HEK293 (cell line): ENCODE measurements around the gene MAZ.

Experiments used
- CTCF ChIA-PET: fragments of 350-600 bp; formaldehyde crosslinking; extraction: SDS; loops from one replicate; lab custom pipeline; 2021; ENCODE audit warnings: antibody characterized with exemption; lab: Yijun Ruan, JAX
- POLR2A ChIA-PET: fragments of 300-600 bp; formaldehyde crosslinking; extraction: SDS; loops from one replicate; lab custom pipeline; 2020; ENCODE audit warnings: antibody characterized with exemption, inconsistent platforms; lab: Yijun Ruan, JAX
- H3K27ac ChIP-seq: fragments of 200-500 bp; sonication (Bioruptor generic); 2 replicates; pipeline ENCODE4 v1.5.1; 2014; ENCODE audit warnings: low read depth, low read length, control low read depth, inconsistent platforms; ENCODE audit errors: extremely low read depth
- H3K36me3 ChIP-seq, 2 experiments: fragments of 200-500 bp in 1 of 2; sonication (Bioruptor generic) in 1 of 2; 1 replicate in 1 of 2; 2 replicates in 1 of 2; pipeline ENCODE4 v1.5.1; 2014 to 2017; ENCODE audit warnings: inconsistent platforms in 2 of 2, low read length in 2 of 2; ENCODE audit not compliant: control insufficient read depth in 2 of 2, insufficient read depth in 1 of 2
- H3K4me1 ChIP-seq: fragments of 200-500 bp; sonication (Bioruptor generic); 2 replicates; pipeline ENCODE4 v1.5.1; 2014; ENCODE audit warnings: mild to moderate bottlenecking, low read length, inconsistent platforms; ENCODE audit not compliant: control insufficient read depth, insufficient read depth
- H3K4me3 ChIP-seq: 2 replicates; pipeline ENCODE4 v1.5.1; 2011; ENCODE audit warnings: low read depth, mild to moderate bottlenecking, control low read depth, low read length, moderate library complexity
- H3K9me3 ChIP-seq: fragments of 200-500 bp; sonication (Bioruptor generic); 2 replicates; pipeline ENCODE4 v1.5.1; 2014; ENCODE audit warnings: low read depth, low read length, inconsistent platforms; ENCODE audit not compliant: control insufficient read depth, insufficient read depth
- FEZF1 ChIP-seq: fragments of 450-650 bp; formaldehyde crosslinking; IDR thresholded peaks from 2 replicates; pipeline ENCODE4 v1.5.1; 2016; ENCODE audit warnings: missing biosample characterization, missing genetic modification characterization
- HOXA7 ChIP-seq: sonication (generic); formaldehyde crosslinking; IDR thresholded peaks from 2 replicates; pipeline ENCODE4 v1.8.1; 2022; ENCODE audit warnings: missing genetic modification reagents, borderline replicate concordance
- OVOL3 ChIP-seq: fragments of 450-650 bp; formaldehyde crosslinking; IDR thresholded peaks from 2 replicates; pipeline ENCODE4 v1.5.1; 2016; ENCODE audit warnings: missing biosample characterization, missing genetic modification characterization
- SETDB1 ChIP-seq: IDR thresholded peaks from one replicate; pipeline ENCODE4 v1.6.1; 2017; ENCODE audit warnings: mild to moderate bottlenecking, low read length, moderate library complexity, mixed read lengths; ENCODE audit not compliant: insufficient read length
- SP7 ChIP-seq: fragments of 450-650 bp; formaldehyde crosslinking; IDR thresholded peaks from 2 replicates; pipeline ENCODE4 v1.5.1; 2016; ENCODE audit warnings: missing biosample characterization, missing genetic modification characterization
- TRIM28 ChIP-seq: IDR thresholded peaks from 2 replicates; pipeline ENCODE4 v1.6.1; 2011; ENCODE audit warnings: low read length, control low read depth, borderline replicate concordance
- ZBTB21 ChIP-seq: fragments of 450-650 bp; formaldehyde crosslinking; IDR thresholded peaks from 2 replicates; pipeline ENCODE4 v1.5.1; 2017; ENCODE audit warnings: missing biosample characterization, missing genetic modification characterization
- ZEB2 ChIP-seq: fragments of 450-650 bp; formaldehyde crosslinking; IDR thresholded peaks from 2 replicates; pipeline ENCODE4 v1.5.1; 2016; ENCODE audit warnings: missing biosample characterization, missing genetic modification characterization
- ZNF10 ChIP-seq: fragments of 450-650 bp; formaldehyde crosslinking; IDR thresholded peaks from 2 replicates; pipeline ENCODE4 v1.5.1; 2017; ENCODE audit warnings: missing biosample characterization, missing genetic modification characterization
- ZNF133 ChIP-seq: fragments of 450-650 bp; formaldehyde crosslinking; IDR thresholded peaks from 2 replicates; pipeline ENCODE4 v1.5.1; 2016; ENCODE audit warnings: missing biosample characterization, missing genetic modification characterization
- ZNF174 ChIP-seq: fragments of 450-650 bp; formaldehyde crosslinking; IDR thresholded peaks from 2 replicates; pipeline ENCODE4 v1.5.0; 2017; ENCODE audit warnings: missing biosample characterization, mild to moderate bottlenecking, missing genetic modification characterization
- ZNF202 ChIP-seq: fragments of 450-650 bp; formaldehyde crosslinking; IDR thresholded peaks from 2 replicates; pipeline ENCODE4 v1.5.1; 2016; ENCODE audit warnings: missing biosample characterization, missing genetic modification characterization, borderline replicate concordance
- ZNF366 ChIP-seq: fragments of 450-650 bp; formaldehyde crosslinking; conservative IDR thresholded peaks from 2 replicates; pipeline ENCODE4 v1.5.1; 2016; ENCODE audit warnings: missing biosample characterization, missing genetic modification characterization
- ZNF48 ChIP-seq: fragments of 450-650 bp; formaldehyde crosslinking; IDR thresholded peaks from 2 replicates; pipeline ENCODE4 v1.5.1; 2016; ENCODE audit warnings: missing biosample characterization, missing genetic modification characterization
- ZNF560 ChIP-seq: fragments of 450-650 bp; formaldehyde crosslinking; IDR thresholded peaks from 2 replicates; pipeline ENCODE4 v1.5.1; 2017; ENCODE audit warnings: missing biosample characterization, missing genetic modification characterization, borderline replicate concordance
- ZNF561 ChIP-seq: fragments of 450-650 bp; IDR thresholded peaks from 2 replicates; pipeline ENCODE4 v1.5.1; 2018; ENCODE audit warnings: missing biosample characterization, missing genetic modification characterization, borderline replicate concordance
- ZNF776 ChIP-seq: fragments of 450-650 bp; formaldehyde crosslinking; IDR thresholded peaks from 2 replicates; pipeline ENCODE4 v1.5.0; 2017; ENCODE audit warnings: missing biosample characterization, missing genetic modification characterization, borderline replicate concordance
- ZSCAN16 ChIP-seq: fragments of 450-650 bp; formaldehyde crosslinking; IDR thresholded peaks from 2 replicates; pipeline ENCODE4 v1.5.1; 2016; ENCODE audit warnings: missing biosample characterization, missing genetic modification characterization
- TF ChIP-seq, protein P1 (sequence below): fragments of 450-650 bp; IDR thresholded peaks from 2 replicates; pipeline ENCODE4 v1.5.1; 2018; ENCODE audit warnings: missing biosample characterization, missing genetic modification characterization
- TF ChIP-seq, protein P2 (sequence below): fragments of 450-650 bp; formaldehyde crosslinking; IDR thresholded peaks from 2 replicates; pipeline ENCODE4 v1.5.1; 2016; ENCODE audit warnings: missing biosample characterization, missing genetic modification characterization
- TF ChIP-seq, protein P3 (sequence below): fragments of 450-650 bp; formaldehyde crosslinking; IDR thresholded peaks from 2 replicates; pipeline ENCODE4 v1.5.1; 2017; ENCODE audit warnings: missing biosample characterization, mild to moderate bottlenecking, missing genetic modification characterization, moderate library complexity
- TF ChIP-seq, protein P4 (sequence below): fragments of 450-650 bp; formaldehyde crosslinking; IDR thresholded peaks from 2 replicates; pipeline ENCODE4 v1.5.0; 2017; ENCODE audit warnings: missing biosample characterization, missing genetic modification characterization, borderline replicate concordance

Gene MAZ

DNA sequence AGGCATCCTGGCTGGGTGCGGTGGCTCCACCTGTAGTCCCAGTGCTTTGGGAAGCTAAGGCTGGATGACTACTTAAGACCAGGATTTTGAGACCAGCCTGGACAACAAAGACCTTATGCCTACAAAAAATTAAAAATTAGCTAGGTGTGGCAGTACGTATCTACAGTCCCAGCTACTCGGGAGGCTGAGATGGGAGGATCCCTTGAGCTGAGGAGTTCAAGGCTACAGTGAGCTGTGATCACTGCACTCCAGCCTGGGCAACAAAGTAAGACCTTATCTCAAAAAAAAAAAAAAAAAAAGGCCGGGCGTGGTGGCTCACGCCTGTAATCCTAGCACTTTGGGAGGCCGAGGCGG lies 20.0 kb downstream of the MAZ start:
- Histone ChIP-seq H3K27ac (no peak overlapping the region), H3K36me3 (no peaks in the 10 kb centered on the region; a peak in 1 of 3 replicates), H3K9me3 (no peaks in the 10 kb centered on the region), H3K4me1 (no peaks in the 10 kb centered on the region), H3K4me3 (no peak overlapping the region)
- ChIA-PET CTCF (interaction anchor here (0.6 to 6.1 kb wide), 6 partner anchors 10 to 249 kb away, joined by 3 to 36 read pairs (median 3); partner anchors contain the start of genes PAGR1, PPP4C and PRRT2), POLR2A (interaction anchor here (0.8 to 1.7 kb wide), 4 partner anchors 10 to 22 kb away, joined by 3 to 8 read pairs (median 4); partner anchors contain the start of genes PAGR1 and PRRT2)
- TF ChIP-seq HOXA7 = no peak
- TF ChIP-seq ZNF48 = no peak
- no peak for TF ChIP-seq ZNF561 (tag by site-specific recombination)
- TF ChIP-seq SP7 (tag by site-specific recombination) = no peak
- TF ChIP-seq, protein P1, sequence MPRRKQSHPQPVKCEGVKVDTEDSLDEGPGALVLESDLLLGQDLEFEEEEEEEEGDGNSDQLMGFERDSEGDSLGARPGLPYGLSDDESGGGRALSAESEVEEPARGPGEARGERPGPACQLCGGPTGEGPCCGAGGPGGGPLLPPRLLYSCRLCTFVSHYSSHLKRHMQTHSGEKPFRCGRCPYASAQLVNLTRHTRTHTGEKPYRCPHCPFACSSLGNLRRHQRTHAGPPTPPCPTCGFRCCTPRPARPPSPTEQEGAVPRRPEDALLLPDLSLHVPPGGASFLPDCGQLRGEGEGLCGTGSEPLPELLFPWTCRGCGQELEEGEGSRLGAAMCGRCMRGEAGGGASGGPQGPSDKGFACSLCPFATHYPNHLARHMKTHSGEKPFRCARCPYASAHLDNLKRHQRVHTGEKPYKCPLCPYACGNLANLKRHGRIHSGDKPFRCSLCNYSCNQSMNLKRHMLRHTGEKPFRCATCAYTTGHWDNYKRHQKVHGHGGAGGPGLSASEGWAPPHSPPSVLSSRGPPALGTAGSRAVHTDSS (tag by site-specific recombination) = no peak

DNA sequence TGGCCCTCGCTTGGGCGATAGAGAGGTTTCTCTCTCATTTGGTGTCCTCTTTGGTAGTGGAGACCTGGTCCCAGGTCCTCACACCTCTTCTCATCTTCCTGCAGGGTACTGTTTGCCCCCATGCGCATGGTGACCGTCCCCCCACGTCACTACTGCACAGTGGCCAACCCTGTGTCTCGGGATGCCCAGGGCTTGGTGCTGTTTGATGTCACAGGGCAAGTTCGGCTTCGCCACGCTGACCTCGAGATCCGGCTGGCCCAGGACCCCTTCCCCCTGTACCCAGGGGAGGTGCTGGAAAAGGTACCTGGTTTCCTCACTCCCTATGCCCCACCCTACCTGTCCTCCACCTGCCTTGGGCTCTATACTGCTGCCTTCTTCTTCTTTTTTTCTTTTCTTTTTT lies 24.4 kb downstream of the MAZ start:
- H3K4me3 ChIP-seq = no peak overlapping the region
- POLR2A ChIA-PET = no interaction called here
- no peaks in the 10 kb centered on the region for H3K9me3 ChIP-seq
- CTCF ChIA-PET = no interaction called here
- no peak for TF ChIP-seq ZNF366 (tag by site-specific recombination)
- TF ChIP-seq ZEB2 (tag by site-specific recombination) = no peak
- TF ChIP-seq ZNF560 = no peak
- TF ChIP-seq ZNF133 (tag by site-specific recombination) = no peak
- TF ChIP-seq ZNF776 = no peak
- TF ChIP-seq OVOL3 (tag by site-specific recombination) = no peak
- no peak for TF ChIP-seq ZNF174 (tag by site-specific recombination)
- TF ChIP-seq, protein P2, sequence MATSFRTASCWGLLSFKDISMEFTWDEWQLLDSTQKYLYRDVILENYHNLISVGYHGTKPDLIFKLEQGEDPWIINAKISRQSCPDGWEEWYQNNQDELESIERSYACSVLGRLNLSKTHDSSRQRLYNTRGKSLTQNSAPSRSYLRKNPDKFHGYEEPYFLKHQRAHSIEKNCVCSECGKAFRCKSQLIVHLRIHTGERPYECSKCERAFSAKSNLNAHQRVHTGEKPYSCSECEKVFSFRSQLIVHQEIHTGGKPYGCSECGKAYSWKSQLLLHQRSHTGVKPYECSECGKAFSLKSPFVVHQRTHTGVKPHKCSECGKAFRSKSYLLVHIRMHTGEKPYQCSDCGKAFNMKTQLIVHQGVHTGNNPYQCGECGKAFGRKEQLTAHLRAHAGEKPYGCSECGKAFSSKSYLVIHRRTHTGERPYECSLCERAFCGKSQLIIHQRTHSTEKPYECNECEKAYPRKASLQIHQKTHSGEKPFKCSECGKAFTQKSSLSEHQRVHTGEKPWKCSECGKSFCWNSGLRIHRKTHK (tag by site-specific recombination) = no peak
- TF ChIP-seq, protein P3, sequence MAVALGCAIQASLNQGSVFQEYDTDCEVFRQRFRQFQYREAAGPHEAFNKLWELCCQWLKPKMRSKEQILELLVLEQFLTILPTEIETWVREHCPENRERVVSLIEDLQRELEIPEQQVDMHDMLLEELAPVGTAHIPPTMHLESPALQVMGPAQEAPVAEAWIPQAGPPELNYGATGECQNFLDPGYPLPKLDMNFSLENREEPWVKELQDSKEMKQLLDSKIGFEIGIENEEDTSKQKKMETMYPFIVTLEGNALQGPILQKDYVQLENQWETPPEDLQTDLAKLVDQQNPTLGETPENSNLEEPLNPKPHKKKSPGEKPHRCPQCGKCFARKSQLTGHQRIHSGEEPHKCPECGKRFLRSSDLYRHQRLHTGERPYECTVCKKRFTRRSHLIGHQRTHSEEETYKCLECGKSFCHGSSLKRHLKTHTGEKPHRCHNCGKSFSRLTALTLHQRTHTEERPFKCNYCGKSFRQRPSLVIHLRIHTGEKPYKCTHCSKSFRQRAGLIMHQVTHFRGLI = no peak
- no peak for TF ChIP-seq TRIM28
- TF ChIP-seq FEZF1 (tag by site-specific recombination) = no peak
- no peak for TF ChIP-seq ZSCAN16 (tag by site-specific recombination)
- no peaks in the 10 kb centered on the region for H3K4me1 ChIP-seq
- peaks cover 0 to 5% of the 10 kb centered on the region in 2 experiments; a peak in 1 of 3 replicates for H3K36me3 ChIP-seq
- H3K27ac ChIP-seq = no peak overlapping the region

DNA sequence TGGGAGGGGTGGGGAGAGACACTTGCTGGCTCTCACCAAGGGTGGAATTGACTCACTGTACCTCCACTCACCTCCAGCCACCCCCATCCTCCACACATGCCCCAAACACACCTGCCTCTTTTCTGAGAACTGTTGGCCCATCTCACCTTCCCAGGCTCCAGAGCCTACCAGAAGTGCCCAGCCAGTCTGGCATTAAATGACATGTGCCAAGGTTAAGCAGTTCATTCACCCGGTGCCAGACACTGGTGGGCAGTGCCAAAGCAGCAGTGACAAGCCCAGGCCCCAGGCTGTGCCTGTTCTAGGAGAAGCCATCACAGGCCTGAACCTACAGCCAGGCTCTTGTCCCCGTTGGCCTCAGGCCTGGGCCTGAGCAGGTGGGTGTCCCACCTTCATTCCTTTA lies 25.2 kb downstream of the MAZ start:
- POLR2A ChIA-PET = no interaction called here
- no peak overlapping the region for H3K27ac ChIP-seq
- TF ChIP-seq SP7 (tag by site-specific recombination) (no peak), SETDB1 (no peak), ZBTB21 (tag by site-specific recombination) (no peak), ZNF560 (no peak), ZNF202 (no peak), ZNF10 (tag by site-specific recombination) (peak; percentile 74)
- TF ChIP-seq, protein P4, sequence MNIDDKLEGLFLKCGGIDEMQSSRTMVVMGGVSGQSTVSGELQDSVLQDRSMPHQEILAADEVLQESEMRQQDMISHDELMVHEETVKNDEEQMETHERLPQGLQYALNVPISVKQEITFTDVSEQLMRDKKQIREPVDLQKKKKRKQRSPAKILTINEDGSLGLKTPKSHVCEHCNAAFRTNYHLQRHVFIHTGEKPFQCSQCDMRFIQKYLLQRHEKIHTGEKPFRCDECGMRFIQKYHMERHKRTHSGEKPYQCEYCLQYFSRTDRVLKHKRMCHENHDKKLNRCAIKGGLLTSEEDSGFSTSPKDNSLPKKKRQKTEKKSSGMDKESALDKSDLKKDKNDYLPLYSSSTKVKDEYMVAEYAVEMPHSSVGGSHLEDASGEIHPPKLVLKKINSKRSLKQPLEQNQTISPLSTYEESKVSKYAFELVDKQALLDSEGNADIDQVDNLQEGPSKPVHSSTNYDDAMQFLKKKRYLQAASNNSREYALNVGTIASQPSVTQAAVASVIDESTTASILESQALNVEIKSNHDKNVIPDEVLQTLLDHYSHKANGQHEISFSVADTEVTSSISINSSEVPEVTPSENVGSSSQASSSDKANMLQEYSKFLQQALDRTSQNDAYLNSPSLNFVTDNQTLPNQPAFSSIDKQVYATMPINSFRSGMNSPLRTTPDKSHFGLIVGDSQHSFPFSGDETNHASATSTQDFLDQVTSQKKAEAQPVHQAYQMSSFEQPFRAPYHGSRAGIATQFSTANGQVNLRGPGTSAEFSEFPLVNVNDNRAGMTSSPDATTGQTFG (tag by site-specific recombination) = no peak
- H3K4me1 ChIP-seq = no peaks in the 10 kb centered on the region
- H3K36me3 ChIP-seq = peaks cover 0 to 5% of the 10 kb centered on the region in 2 experiments; a peak in 1 of 3 replicates
- CTCF ChIA-PET = no interaction called here
- H3K4me3 ChIP-seq = no peak overlapping the region
- H3K9me3 ChIP-seq = no peaks in the 10 kb centered on the region
